ENCODE results near the gene UBE2D3. TPM values are rescaled to one million over a fixed set of nuclear protein-coding genes. Genes with fewer than 3 reads are reported as not detected.
"Not testable (repeated sequence)": the region's sequence is repeated elsewhere in the genome, so short reads cannot be mapped to it uniquely, and the experiment has no call there.

Gene UBE2D3
- total RNA-seq, 1 donor from 2014 or later: 227 TPM

DNA sequence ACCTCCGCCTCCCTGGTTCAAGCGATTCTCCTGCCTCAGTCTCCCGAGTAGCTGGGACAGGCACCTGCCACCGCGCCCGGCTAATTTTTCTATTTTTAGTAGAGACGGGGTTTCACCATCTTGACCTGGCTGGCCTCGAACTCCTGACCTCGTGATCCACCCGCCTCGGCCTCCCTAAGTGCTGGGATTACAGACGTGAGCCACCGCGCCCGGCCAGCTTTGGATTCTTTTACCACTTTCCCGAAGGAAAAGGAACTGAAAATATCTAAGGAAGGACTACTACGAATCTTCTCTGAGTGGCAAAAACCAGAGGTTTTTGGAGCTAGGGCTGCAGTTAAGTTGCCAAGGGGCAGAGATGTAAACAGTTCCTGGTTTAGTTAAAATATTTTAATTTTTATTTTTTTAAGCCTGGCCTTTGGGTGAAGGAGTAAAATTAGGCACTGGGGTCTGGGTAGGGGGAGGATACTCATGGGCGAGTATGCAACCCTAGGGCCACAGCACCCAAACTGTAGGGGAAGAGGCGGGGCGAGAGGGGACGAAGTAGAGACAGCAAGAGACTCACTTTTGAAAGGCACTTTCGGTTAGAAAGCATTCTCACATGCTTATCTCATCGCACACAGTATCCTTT lies 40.9 kb upstream of the UBE2D3 start:
- Mint-ChIP-seq H3K27ac (ENCODE audit: unreplicated experiment) (peak overlapping the region; percentile 99), H3K9me3 (ENCODE audit: low read depth) (no peaks in the 10 kb centered on the region), H3K4me1 (ENCODE audit: low read depth) (peaks cover 38% of the 10 kb centered on the region), H3K4me3 (ENCODE audit: unreplicated experiment) (peak overlapping the region; percentile 83), H3K36me3 (ENCODE audit: low read depth) (no peaks in the 10 kb centered on the region), H3K27me3 (ENCODE audit: low read depth) (no peaks in the 10 kb centered on the region)
- TF ChIP-seq, protein P1, sequence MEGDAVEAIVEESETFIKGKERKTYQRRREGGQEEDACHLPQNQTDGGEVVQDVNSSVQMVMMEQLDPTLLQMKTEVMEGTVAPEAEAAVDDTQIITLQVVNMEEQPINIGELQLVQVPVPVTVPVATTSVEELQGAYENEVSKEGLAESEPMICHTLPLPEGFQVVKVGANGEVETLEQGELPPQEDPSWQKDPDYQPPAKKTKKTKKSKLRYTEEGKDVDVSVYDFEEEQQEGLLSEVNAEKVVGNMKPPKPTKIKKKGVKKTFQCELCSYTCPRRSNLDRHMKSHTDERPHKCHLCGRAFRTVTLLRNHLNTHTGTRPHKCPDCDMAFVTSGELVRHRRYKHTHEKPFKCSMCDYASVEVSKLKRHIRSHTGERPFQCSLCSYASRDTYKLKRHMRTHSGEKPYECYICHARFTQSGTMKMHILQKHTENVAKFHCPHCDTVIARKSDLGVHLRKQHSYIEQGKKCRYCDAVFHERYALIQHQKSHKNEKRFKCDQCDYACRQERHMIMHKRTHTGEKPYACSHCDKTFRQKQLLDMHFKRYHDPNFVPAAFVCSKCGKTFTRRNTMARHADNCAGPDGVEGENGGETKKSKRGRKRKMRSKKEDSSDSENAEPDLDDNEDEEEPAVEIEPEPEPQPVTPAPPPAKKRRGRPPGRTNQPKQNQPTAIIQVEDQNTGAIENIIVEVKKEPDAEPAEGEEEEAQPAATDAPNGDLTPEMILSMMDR (IDR thresholded peaks at IDR 0.05): no peak
- no peak for DNase-seq (ENCODE audit: low spot score)

DNA sequence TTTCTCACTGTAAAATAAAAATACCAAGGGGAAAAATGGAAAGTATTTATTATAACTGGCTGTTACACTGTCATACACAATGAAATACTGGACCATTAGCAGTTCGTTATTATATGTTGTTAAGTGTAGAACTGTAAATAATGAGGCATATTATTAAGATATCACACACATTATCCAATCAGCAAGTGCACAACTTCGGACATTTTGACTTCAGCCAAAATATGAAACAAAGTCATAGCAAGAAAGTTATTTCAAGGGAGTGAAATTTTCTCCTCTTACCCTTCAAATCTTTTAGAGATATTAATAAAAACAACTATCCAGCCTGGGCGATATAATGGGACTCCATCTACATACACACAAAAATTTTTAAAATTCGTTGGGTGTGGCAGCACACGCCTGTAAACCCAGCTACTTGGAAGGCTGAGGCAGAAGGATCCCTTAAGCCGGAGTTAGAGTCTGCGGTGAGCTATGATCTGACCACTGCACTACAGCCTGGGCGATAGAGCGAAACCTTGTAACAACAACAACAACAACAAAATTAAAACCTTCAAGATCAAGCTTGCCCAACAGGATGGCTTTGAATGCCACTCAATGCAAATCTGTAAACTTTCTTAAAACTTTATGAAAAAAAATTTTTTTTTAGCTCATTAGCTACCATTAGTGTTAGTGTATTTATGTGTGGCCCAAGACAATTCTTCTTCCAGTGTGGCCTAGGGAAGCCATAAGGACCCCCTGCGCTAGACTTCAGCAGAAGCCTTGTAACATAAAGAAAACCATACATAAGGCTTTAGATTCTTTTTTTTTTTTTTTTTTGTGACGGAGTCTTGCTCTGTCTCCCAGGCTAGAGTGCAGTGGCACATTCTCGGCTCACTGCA lies 40.2 kb upstream of the UBE2D3 start:
- TF ChIP-seq, protein P1 (IDR thresholded peaks at IDR 0.05): no peak
- Mint-ChIP-seq H3K36me3 (ENCODE audit: low read depth) (no peaks in the 10 kb centered on the region), H3K27ac (ENCODE audit: unreplicated experiment) (peak overlapping the region; percentile 99), H3K9me3 (ENCODE audit: low read depth) (peaks cover 2% of the 10 kb centered on the region), H3K4me3 (ENCODE audit: unreplicated experiment) (peak overlapping the region; percentile 83), H3K27me3 (ENCODE audit: low read depth) (no peaks in the 10 kb centered on the region), H3K4me1 (ENCODE audit: low read depth) (peaks cover 38% of the 10 kb centered on the region)
- no peak for DNase-seq (ENCODE audit: low spot score)

DNA sequence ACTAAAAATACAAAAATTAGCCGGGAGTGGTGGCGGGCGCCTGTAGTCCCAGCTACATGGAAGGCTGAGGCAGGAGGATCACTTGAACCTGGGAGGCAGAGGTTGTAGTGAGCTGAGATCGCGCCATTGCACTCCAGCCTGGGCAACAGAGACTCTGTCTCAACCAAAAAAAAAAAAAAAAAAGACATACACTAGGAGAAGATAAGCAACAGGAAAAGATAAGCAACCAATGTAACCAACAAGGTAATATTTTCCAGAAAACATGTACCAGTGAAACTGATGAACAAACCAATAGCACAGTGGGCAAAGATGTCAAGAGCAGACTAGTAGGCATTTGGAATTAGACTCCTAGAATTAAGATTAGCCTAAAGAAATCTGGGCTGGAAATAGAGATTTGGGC lies 38.0 kb upstream of the UBE2D3 start:
- not testable (repeated sequence) for H3K4me3 Mint-ChIP-seq (ENCODE audit: unreplicated experiment); H3K27me3 Mint-ChIP-seq (ENCODE audit: low read depth); H3K9me3 Mint-ChIP-seq (ENCODE audit: low read depth); H3K36me3 Mint-ChIP-seq (ENCODE audit: low read depth); H3K27ac Mint-ChIP-seq (ENCODE audit: unreplicated experiment); DNase-seq (ENCODE audit: low spot score)
- peaks cover 24% of the 10 kb centered on the region for H3K4me1 Mint-ChIP-seq (ENCODE audit: low read depth)

DNA sequence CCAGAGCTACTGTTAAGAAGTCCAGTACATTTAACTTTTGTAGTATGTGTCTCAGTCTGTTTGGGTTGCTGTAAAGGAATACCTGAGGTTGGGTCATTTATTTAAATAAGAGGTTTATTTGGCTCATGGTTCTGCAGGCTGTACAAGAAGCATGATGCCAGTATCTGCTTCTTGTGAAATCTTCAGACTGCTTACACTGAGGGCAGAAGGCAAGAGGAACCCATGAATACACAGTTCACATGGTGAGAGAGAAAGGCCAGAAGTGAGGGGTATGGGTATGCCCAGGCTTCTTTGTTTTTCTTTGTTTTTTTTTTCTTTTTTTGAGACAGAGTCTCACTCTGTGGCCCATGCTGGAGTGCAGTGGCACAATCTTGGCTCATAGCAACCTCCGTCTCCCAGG lies 35.4 kb upstream of the UBE2D3 start:
- TF ChIP-seq, protein P1 (IDR thresholded peaks at IDR 0.05): no peak
- H3K27ac Mint-ChIP-seq (ENCODE audit: unreplicated experiment): no peak overlapping the region
- no peaks in the 10 kb centered on the region for H3K27me3 Mint-ChIP-seq (ENCODE audit: low read depth)
- H3K4me3 Mint-ChIP-seq (ENCODE audit: unreplicated experiment): no peak overlapping the region
- H3K4me1 Mint-ChIP-seq (ENCODE audit: low read depth): peaks cover 10% of the 10 kb centered on the region
- H3K9me3 Mint-ChIP-seq (ENCODE audit: low read depth): peaks cover 19% of the 10 kb centered on the region
- no peak for DNase-seq (ENCODE audit: low spot score)
- H3K36me3 Mint-ChIP-seq (ENCODE audit: low read depth): peaks cover 5% of the 10 kb centered on the region

DNA sequence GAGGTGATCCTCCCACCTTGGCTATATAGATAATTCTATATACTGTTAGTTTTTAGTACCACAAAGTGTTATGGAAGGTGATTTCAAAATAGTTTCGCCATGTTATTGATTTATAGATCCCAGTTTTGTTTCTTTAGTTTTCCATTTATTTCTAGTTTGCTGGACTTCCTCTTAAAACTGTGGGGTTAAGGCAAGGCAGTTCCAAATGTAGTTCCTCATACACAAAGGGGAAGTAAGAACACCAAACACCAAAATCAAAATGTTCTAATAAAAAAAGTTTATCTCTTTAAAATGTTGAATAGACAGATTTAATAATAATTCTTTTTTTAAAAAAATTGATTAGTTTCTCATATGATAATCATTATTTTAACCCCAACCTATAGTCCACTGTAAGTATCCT lies 34.7 kb upstream of the UBE2D3 start:
- H3K4me1 Mint-ChIP-seq (ENCODE audit: low read depth): peaks cover 3% of the 10 kb centered on the region
- H3K9me3 Mint-ChIP-seq (ENCODE audit: low read depth): peaks cover 19% of the 10 kb centered on the region
- no peak for DNase-seq (ENCODE audit: low spot score)
- TF ChIP-seq, protein P1 (IDR thresholded peaks at IDR 0.05): no peak
- no peak overlapping the region for H3K4me3 Mint-ChIP-seq (ENCODE audit: unreplicated experiment)
- H3K36me3 Mint-ChIP-seq (ENCODE audit: low read depth): peaks cover 5% of the 10 kb centered on the region
- H3K27me3 Mint-ChIP-seq (ENCODE audit: low read depth): no peaks in the 10 kb centered on the region
- no peak overlapping the region for H3K27ac Mint-ChIP-seq (ENCODE audit: unreplicated experiment)

Data from chondrocyte (in vitro differentiated cells).